ENCODE data around the gene EPHB1. TPM values are rescaled to one million over a fixed set of nuclear protein-coding genes. Genes with fewer than 3 reads are reported as not detected.

The EPHB1 gene
- total RNA-seq, 1 donor from 2014 or later, result 3.0 TPM

DNA sequence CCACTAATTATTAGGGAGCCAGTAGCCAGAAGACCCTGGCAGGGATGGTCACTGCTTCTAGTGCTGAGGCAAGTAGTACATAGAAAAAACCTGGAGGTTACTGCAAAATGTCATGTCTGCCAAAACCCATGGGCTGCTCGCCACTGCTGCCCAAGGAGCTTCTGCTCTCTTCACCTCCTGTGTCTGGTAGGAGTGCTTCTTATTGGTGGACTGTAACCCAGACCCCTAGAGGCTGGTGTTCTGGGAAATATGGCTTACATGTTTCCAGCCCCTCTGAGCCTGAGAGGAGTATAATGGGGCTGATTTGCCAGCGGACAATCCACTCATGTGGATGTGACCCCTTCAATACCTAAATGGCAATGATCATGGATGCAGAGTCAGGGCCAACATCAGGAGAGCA is 286.4 kb downstream of the EPHB1 start:
- H3K4me1 ChIP-seq, result no peaks in the 10 kb centered on the region
- intact Hi-C loops (cut with DNase I), result no loop called here
- TF ChIP-seq, protein P1, sequence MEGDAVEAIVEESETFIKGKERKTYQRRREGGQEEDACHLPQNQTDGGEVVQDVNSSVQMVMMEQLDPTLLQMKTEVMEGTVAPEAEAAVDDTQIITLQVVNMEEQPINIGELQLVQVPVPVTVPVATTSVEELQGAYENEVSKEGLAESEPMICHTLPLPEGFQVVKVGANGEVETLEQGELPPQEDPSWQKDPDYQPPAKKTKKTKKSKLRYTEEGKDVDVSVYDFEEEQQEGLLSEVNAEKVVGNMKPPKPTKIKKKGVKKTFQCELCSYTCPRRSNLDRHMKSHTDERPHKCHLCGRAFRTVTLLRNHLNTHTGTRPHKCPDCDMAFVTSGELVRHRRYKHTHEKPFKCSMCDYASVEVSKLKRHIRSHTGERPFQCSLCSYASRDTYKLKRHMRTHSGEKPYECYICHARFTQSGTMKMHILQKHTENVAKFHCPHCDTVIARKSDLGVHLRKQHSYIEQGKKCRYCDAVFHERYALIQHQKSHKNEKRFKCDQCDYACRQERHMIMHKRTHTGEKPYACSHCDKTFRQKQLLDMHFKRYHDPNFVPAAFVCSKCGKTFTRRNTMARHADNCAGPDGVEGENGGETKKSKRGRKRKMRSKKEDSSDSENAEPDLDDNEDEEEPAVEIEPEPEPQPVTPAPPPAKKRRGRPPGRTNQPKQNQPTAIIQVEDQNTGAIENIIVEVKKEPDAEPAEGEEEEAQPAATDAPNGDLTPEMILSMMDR (IDR thresholded peaks at IDR 0.05), result no peak
- no peaks in the 10 kb centered on the region for H3K9me3 ChIP-seq
- H3K27ac ChIP-seq, result no peak overlapping the region
- no peak for DNase-seq
- no peaks in the 10 kb centered on the region for H3K27me3 ChIP-seq (ENCODE audit: low read depth)
- H3K4me3 ChIP-seq, result no peak overlapping the region
- H3K36me3 ChIP-seq, result no peaks in the 10 kb centered on the region
- ATAC-seq, result no peak

DNA sequence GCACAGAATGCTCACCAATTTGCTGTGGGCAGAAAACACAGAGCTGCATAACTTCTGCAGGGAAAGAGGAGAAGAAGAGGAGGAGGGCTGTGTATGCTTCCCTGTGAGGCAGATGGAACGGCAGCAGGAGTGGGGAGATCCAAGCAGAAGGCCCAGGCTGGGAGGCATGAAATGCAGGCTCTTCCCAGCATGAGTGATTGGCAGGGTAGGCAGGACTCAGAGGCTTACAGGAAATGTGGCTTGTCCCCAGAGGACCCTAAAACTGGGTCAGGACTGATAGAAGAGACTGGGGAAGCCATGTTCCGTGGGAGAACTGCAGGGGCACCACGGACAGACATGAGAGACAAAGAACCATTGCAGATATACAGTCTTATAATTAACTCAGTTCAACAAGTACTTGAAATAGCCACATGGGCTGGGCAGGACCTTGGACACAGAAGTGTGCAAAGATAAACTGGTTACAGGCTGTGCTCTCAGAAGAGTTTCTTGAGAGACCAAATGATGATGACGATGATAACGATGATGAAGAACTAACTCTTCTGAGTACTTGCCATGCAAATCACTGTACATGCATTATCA is 286.9 kb downstream of the EPHB1 start:
- no peak overlapping the region for H3K27ac ChIP-seq
- DNase-seq (no peak), ATAC-seq (no peak)
- H3K27me3 ChIP-seq (ENCODE audit: low read depth), result no peaks in the 10 kb centered on the region
- H3K36me3 ChIP-seq, result no peaks in the 10 kb centered on the region
- H3K4me1 ChIP-seq, result no peaks in the 10 kb centered on the region
- no peaks in the 10 kb centered on the region for H3K9me3 ChIP-seq
- intact Hi-C loops (cut with DNase I), result no loop called here
- TF ChIP-seq, protein P1 (IDR thresholded peaks at IDR 0.05), result no peak
- H3K4me3 ChIP-seq, result no peak overlapping the region

DNA sequence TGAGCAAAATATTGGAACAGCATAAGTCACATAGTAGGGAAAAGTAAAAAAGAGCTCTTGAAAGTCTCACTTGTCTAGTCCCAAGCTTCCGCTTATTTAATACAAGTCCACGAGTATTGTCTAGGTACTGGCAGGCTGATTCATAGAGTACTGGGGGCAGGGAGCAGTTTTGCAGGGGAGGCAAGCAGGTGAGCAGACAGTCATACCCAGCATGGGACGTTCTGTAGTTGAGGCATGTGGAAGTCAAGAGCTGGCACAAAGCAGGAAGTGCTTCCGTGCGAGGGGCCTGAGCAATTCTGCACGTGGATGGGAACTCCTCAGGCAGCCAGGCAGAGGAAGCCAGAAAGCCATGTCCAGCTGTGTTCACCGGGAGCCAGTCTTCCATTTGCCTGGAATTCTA is 287.6 kb downstream of the EPHB1 start:
- intact Hi-C loops (cut with DNase I), result no loop called here
- ATAC-seq, result no peak
- TF ChIP-seq, protein P1 (IDR thresholded peaks at IDR 0.05), result no peak

DNA sequence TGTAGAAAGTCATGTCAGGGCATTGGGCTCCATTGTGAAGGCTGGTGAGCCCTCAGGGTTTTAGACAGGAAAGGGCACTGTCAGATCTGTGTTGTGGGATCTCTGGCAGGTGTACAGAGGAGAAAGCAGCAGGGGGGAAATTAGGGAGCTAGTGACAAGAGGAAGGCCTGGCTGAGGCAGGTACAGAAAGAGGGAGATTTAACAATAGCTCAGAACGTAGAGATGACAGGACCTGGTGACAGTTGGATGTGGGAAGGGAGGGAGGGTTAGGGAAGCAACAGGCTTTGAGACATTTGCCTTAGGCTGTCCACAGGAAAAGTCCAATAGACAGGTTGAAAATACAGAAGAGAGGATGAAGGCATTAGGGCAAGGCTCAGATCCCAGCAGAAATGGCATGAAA is 288.1 kb downstream of the EPHB1 start:
- intact Hi-C loops (cut with DNase I), result no loop called here
- Histone ChIP-seq H3K9me3 (no peaks in the 10 kb centered on the region), H3K4me3 (no peak overlapping the region), H3K27me3 (ENCODE audit: low read depth) (no peaks in the 10 kb centered on the region), H3K36me3 (no peaks in the 10 kb centered on the region), H3K27ac (no peak overlapping the region), H3K4me1 (no peaks in the 10 kb centered on the region)
- DNase-seq (no peak), ATAC-seq (no peak)
- TF ChIP-seq, protein P1 (IDR thresholded peaks at IDR 0.05), result no peak

More for the DNA sequence above, 287.6 kb downstream of the EPHB1 start:
- Histone ChIP-seq H3K4me1 (no peaks in the 10 kb centered on the region), H3K27me3 (ENCODE audit: low read depth) (no peaks in the 10 kb centered on the region), H3K9me3 (no peaks in the 10 kb centered on the region), H3K27ac (no peak overlapping the region), H3K36me3 (no peaks in the 10 kb centered on the region), H3K4me3 (no peak overlapping the region)
- DNase-seq, result no peak

DNA sequence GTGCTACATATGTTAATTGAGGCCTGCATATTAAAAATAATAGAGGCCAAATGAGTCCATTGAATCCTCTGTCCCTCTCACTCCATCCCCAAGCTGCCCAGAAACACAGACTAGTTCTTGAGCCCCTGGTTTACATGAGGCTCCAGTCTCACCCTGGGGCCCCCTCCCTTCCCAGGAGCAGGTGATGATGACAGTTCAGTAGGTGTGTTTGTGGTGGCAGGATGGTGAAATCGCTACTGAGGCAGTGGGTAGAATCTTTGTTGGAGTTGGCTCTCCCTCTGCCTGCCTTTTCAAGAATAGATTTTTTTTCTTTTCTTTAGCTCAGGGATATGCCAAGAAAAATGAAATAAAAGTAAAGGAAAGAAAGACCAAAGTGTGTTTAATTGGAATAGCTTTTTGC is 288.7 kb downstream of the EPHB1 start:
- no peak for DNase-seq

More for the DNA sequence above, 288.7 kb downstream of the EPHB1 start:
- H3K4me3 ChIP-seq, result no peak overlapping the region
- H3K4me1 ChIP-seq, result no peaks in the 10 kb centered on the region
- no peaks in the 10 kb centered on the region for H3K27me3 ChIP-seq (ENCODE audit: low read depth)
- no peak for ATAC-seq
- TF ChIP-seq, protein P1 (IDR thresholded peaks at IDR 0.05), result no peak
- intact Hi-C loops (cut with DNase I), result no loop called here
- H3K36me3 ChIP-seq, result no peaks in the 10 kb centered on the region
- no peak overlapping the region for H3K27ac ChIP-seq
- no peaks in the 10 kb centered on the region for H3K9me3 ChIP-seq

All from lower lobe of right lung (tissue), 2 donors.